ENCODE results near the gene MINDY4B. TPM values are rescaled to one million over a fixed set of nuclear protein-coding genes. Genes with fewer than 3 reads are reported as not detected.

Gene MINDY4B
- total and polyA plus RNA-seq, 12 donors = 0.71 to 2.9 (median 1.4) TPM; not detected in 7

DNA sequence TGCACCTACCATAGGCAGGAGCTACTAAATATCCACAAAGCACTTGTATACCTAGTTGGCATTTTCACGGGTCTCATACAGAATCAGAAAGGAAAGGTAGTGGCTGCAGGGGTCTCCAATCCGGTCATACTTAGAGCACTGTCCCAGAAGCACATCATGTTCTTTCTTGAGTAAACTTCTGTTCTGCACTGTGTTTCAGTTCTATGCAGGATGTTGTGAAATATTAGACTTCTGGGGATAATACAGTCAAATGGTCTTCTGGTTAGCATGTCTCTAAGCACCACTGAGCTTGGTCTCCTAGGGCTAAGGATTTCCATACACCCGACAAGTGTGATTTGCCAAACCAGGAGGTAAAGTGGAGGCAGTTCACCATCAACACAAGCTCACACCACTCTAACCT is 27.9 kb downstream of the MINDY4B start:
- TF ChIP-seq CTCF (IDR thresholded peaks at IDR 0.05) = no peak
- no peak for TF ChIP-seq POLR2A (IDR thresholded peaks at IDR 0.05)
- intact Hi-C loops (cut with DNase I) = no loop called here
- 75 to 86% (median 82%) methylated on average over 3 of the region's 3 CpGs for WGBS, 4 donors
- no peaks in the 10 kb centered on the region for H3K36me3 ChIP-seq (replicated peaks in 1 of 2)
- no peak overlapping the region for H3K4me3 ChIP-seq
- H3K27ac ChIP-seq = no peak overlapping the region
- no peaks in the 10 kb centered on the region for H3K27me3 ChIP-seq
- no peaks in the 10 kb centered on the region for H3K9me3 ChIP-seq (replicated peaks in 1 of 3)
- no peaks in the 10 kb centered on the region for H3K4me1 ChIP-seq (replicated peaks in 1 of 2)
- DNase-seq = no peak

DNA sequence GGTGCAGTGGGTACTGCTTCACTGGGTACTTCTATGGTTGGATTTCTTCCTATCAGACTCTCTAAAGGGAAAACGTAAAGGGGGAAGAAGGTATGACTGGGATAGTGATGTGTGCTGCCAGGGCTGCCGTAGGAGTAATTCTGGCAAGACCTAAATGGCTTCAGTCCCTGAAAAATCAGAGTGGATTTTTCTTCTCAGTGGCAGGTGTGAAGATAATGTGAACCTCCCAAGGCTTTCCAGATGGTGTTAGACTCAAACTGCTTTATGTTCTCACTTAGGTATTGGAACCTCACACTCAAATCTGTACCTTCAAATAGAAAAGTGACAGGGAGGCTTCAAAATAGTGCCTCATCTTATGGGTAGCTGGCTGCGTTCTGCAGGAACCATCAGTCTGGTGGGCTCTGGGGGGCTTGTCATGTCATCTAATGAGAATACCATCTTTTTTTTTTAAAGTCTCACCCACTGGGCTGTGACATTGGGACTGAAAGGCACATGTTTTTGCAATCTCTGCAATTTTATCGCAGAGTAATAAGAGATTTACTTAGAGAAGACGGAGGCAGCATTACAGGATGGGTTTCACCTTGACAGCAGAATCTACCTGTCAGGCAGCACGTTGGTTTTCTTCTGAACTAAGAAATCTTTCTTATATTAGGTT is 28.5 kb downstream of the MINDY4B start:
- no peak overlapping the region for H3K4me3 ChIP-seq
- TF ChIP-seq POLR2A (IDR thresholded peaks at IDR 0.05) (no peak), CTCF (IDR thresholded peaks at IDR 0.05) (no peak)
- intact Hi-C loops (cut with DNase I) = no loop called here
- DNase-seq = no peak
- no peaks in the 10 kb centered on the region for H3K36me3 ChIP-seq (replicated peaks in 1 of 2)
- no peaks in the 10 kb centered on the region for H3K27me3 ChIP-seq
- no peaks in the 10 kb centered on the region for H3K4me1 ChIP-seq (replicated peaks in 1 of 2)
- 88 to 91% (median 89%) methylated on average over 6 of the region's 6 CpGs for WGBS, 4 donors
- H3K9me3 ChIP-seq (replicated peaks in 1 of 3) = no peaks in the 10 kb centered on the region
- H3K27ac ChIP-seq = no peak overlapping the region

DNA sequence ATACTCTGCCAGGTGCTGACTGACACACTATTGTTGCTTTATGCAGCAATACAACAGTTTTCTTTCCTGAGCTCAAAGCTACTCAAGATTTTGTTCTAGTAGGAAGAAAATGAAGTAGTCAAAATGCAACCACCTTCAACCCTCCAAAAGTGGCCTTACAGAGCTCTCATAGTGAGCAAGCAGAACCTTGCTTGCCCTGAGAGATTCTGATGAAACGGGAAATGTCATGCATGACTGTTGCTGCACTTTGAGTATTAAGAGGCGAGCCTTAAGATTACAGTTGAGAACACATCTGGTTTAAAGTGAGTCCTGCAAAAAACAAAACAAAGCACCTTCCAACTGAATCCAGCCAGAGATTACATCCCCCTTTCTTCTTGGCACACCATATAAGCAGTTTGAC is 29.7 kb downstream of the MINDY4B start:
- H3K4me3 ChIP-seq = no peak overlapping the region
- no peaks in the 10 kb centered on the region for H3K9me3 ChIP-seq (replicated peaks in 1 of 3)
- no peaks in the 10 kb centered on the region for H3K36me3 ChIP-seq (replicated peaks in 1 of 2)
- WGBS, 4 donors = 76 to 80% (median 78%) methylated on average over 2 of the region's 2 CpGs
- H3K4me1 ChIP-seq (replicated peaks in 1 of 2) = no peaks in the 10 kb centered on the region
- TF ChIP-seq CTCF (IDR thresholded peaks at IDR 0.05) (no peak), POLR2A (IDR thresholded peaks at IDR 0.05) (no peak)
- H3K27ac ChIP-seq = no peak overlapping the region
- no peak for DNase-seq
- intact Hi-C loops (cut with DNase I) = no loop called here
- H3K27me3 ChIP-seq = no peaks in the 10 kb centered on the region

DNA sequence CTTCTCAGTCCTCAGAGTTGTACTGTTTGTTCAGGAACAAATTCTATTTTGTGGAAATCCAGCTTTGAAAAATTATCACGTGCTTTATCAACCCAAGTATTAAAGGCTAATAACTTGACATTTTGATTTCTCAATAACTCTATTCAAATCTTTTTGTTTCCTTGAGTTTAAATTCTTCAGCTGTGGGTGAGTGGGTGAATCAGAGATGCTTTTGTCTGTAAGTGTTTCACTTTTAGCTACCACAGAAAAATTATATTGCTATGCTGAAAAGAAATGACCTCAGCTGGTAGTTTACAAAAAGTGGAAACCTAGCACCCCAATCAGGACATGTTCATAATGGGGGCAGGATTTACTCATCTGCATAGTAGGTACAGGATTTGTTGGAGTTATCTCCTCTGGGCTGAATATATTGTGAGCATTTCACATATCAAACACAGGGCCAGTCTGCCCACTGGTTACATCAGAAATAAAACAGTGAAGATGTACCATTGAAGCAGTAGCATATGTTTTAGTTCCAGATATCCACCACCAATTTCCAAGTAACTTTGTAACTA is 30.5 kb downstream of the MINDY4B start:
- WGBS, 4 donors = 54 to 68% (median 55%) methylated on average over 1 of the region's 1 CpG
- no peak overlapping the region for H3K27ac ChIP-seq
- no peaks in the 10 kb centered on the region for H3K4me1 ChIP-seq (replicated peaks in 1 of 2)
- H3K4me3 ChIP-seq = no peak overlapping the region
- no peaks in the 10 kb centered on the region for H3K36me3 ChIP-seq (replicated peaks in 1 of 2)
- intact Hi-C loops (cut with DNase I) = no loop called here
- TF ChIP-seq POLR2A (IDR thresholded peaks at IDR 0.05) = no peak
- TF ChIP-seq CTCF (IDR thresholded peaks at IDR 0.05) = no peak
- no peak for DNase-seq
- H3K9me3 ChIP-seq (replicated peaks in 1 of 3) = no peaks in the 10 kb centered on the region
- H3K27me3 ChIP-seq = no peaks in the 10 kb centered on the region
